Measurements from ENCODE around the gene PDLIM5. TPM values are rescaled to one million over a fixed set of nuclear protein-coding genes. Genes with fewer than 3 reads are reported as not detected.

Gene PDLIM5
- total RNA-seq, 4 donors from 2014 or later = 62.9 to 133 (median 110) TPM

DNA sequence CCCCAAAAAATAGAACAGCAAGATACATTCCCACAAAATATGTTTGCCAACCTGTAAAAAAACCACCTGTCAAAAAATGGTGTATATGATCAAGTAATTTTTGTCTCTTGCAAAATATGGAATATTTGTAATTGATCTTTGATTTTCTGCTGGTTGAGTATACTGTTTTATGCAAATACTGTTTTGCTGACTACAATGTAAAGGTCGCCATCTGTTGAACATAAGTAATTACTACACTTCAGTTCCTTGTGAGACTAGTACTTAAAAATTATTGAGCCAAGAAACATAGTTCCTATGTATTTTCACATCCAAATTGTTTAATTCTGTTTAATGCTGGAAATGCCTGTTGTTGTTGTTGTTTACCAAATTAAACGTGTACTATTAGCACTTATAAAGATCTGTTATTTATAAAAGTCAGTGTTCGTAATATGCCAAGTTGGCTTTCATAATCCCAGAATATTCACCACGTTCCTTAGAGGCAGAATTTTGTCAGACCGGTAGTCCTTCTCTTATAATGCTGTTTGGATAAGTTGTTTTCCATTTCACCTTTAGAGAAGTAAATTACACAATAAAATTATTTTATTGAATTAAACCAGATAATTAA, 144.2 kb downstream of the PDLIM5 start:
- Histone ChIP-seq H3K9me3 (no peaks in the 10 kb centered on the region), H3K36me3 (no peaks in the 10 kb centered on the region), H3K27ac (no peak overlapping the region), H3K27me3 (no peaks in the 10 kb centered on the region), H3K4me3 (no peak overlapping the region), H3K4me1 (no peaks in the 10 kb centered on the region)
- TF ChIP-seq POLR2A (IDR thresholded peaks at IDR 0.05) = no peak
- TF ChIP-seq, protein P1, sequence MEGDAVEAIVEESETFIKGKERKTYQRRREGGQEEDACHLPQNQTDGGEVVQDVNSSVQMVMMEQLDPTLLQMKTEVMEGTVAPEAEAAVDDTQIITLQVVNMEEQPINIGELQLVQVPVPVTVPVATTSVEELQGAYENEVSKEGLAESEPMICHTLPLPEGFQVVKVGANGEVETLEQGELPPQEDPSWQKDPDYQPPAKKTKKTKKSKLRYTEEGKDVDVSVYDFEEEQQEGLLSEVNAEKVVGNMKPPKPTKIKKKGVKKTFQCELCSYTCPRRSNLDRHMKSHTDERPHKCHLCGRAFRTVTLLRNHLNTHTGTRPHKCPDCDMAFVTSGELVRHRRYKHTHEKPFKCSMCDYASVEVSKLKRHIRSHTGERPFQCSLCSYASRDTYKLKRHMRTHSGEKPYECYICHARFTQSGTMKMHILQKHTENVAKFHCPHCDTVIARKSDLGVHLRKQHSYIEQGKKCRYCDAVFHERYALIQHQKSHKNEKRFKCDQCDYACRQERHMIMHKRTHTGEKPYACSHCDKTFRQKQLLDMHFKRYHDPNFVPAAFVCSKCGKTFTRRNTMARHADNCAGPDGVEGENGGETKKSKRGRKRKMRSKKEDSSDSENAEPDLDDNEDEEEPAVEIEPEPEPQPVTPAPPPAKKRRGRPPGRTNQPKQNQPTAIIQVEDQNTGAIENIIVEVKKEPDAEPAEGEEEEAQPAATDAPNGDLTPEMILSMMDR (IDR thresholded peaks at IDR 0.05) = peak; percentile 50 to 71 (median 63)
- DNase-seq = no peak
- in situ Hi-C loops (cut with MboI; ENCODE audit: low pct_ligation_motif_present in 1 of 4, low pct_unique_long_range_greater_than_20kb in 1 of 4, low sequenced_read_pairs in 3 of 4) = loop anchor here in 2 of 4 donors (5.0 to 10.0 kb wide), 2 partner anchors 189 to 191 kb away; no protein-coding TSS in a partner anchor
- intact Hi-C loops (cut with DNase I; ENCODE audit: low total_unique reads) = loop anchor here (2.0 to 10.0 kb wide), 2 partner anchors 141 to 189 kb away; partner anchors contain the start of gene PDLIM5
- WGBS, 2 donors (ENCODE audit: low coverage in 1 of 2) = 56 to 61% methylated on average over 5 of the region's 5 CpGs

GRCh38 chr4:94598758-94599157, 147.0 kb downstream of the PDLIM5 start:
- no peak for DNase-seq
- H3K4me1 ChIP-seq = no peaks in the 10 kb centered on the region
- no peaks in the 10 kb centered on the region for H3K27me3 ChIP-seq
- TF ChIP-seq POLR2A (IDR thresholded peaks at IDR 0.05) (no peak), POLR2AphosphoS5 (IDR thresholded peaks at IDR 0.05) (no peak), EP300 (IDR thresholded peaks at IDR 0.05; ENCODE audit: low read depth) (no peak)
- TF ChIP-seq, protein P1 (IDR thresholded peaks at IDR 0.05) = no peak
- 98 to 100% methylated on average over 1 of the region's 1 CpG for WGBS, 2 donors (ENCODE audit: low coverage in 1 of 2)
- intact Hi-C loops (cut with DNase I; ENCODE audit: low total_unique reads) = loop anchor here (10.0 kb wide), 1 partner anchor 144 kb away; the partner anchor contains the start of gene PDLIM5
- H3K9me3 ChIP-seq = no peaks in the 10 kb centered on the region
- no peaks in the 10 kb centered on the region for H3K36me3 ChIP-seq
- in situ Hi-C loops (cut with MboI; ENCODE audit: low pct_ligation_motif_present in 1 of 4, low pct_unique_long_range_greater_than_20kb in 1 of 4, low sequenced_read_pairs in 3 of 4) = loop anchor here in 2 of 4 donors (5.0 to 10.0 kb wide), 2 partner anchors 191 to 194 kb away; no protein-coding TSS in a partner anchor
- H3K4me3 ChIP-seq = no peak overlapping the region
- H3K27ac ChIP-seq = no peak overlapping the region

DNA sequence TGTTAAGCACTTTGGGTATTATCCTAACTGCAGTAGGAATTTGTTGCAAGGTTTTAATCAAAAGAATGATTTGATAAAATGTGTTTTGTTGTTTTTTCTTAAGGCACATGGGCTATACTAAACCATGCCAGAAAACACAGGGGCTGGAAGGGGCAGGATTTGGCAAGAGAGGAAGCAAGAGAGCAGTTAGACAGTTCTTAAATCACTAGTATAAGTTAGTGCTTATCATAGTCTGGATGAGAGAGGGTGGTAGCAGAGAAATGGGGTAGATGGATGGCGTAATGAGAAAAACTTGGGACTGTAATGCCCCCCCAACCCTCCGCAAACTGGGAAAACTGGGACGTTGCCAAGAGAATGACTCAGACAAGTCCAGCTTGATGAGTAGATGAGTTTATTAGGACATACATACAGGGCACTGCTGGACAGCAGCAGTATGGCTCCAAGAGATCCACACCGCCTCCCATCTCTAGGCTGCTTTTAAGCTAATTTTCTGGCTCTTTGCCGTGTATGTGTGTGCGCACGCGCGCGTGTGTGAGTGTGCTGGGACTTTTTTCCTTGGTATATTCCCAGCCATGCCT, 151.5 kb downstream of the PDLIM5 start:
- H3K4me1 ChIP-seq = no peaks in the 10 kb centered on the region
- TF ChIP-seq, protein P1 (IDR thresholded peaks at IDR 0.05) = no peak
- TF ChIP-seq POLR2AphosphoS5 (IDR thresholded peaks at IDR 0.05) (no peak), EP300 (IDR thresholded peaks at IDR 0.05; ENCODE audit: low read depth) (no peak), POLR2A (IDR thresholded peaks at IDR 0.05) (no peak)
- 87 to 90% methylated on average over 3 to 10 of the region's 10 CpGs for WGBS, 2 donors (ENCODE audit: low coverage in 1 of 2)
- H3K9me3 ChIP-seq = no peaks in the 10 kb centered on the region
- in situ Hi-C loops (cut with MboI; ENCODE audit: low pct_ligation_motif_present in 1 of 4, low pct_unique_long_range_greater_than_20kb in 1 of 4, low sequenced_read_pairs in 3 of 4) = loop anchor here in 3 of 4 donors (5.0 to 25.0 kb wide), 3 partner anchors 188 to 509 kb away; no protein-coding TSS in a partner anchor
- H3K4me3 ChIP-seq = no peak overlapping the region
- H3K36me3 ChIP-seq = no peaks in the 10 kb centered on the region
- H3K27me3 ChIP-seq = no peaks in the 10 kb centered on the region
- intact Hi-C loops (cut with DNase I; ENCODE audit: low total_unique reads) = no loop called here
- DNase-seq = no peak
- no peak overlapping the region for H3K27ac ChIP-seq

DNA sequence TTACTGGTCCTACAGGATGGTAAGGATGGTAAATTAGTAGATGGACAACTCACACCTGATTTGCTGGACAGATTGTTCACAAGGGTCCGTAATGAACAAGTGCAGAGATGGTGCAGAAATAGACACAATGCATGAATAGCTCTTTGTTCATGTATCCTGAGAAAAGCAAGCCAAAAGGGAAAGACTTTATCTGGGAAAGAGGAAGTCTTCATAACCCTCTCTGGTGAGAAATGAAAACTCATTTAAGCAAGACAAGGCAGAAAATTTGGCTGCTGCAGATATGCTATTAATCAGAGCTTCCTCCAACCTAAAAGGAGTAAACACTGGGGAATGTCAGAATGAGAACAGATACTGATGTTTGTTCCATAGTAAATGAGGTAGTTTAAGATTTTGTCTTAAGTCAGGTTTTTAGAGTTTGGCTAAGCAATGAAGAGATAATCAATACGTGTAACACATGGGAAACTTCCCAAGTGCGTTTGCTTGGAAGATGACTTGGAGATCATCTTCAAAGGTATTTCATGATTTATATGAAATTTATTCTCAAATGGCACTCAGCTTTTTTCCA, 153.6 kb downstream of the PDLIM5 start:
- intact Hi-C loops (cut with DNase I; ENCODE audit: low total_unique reads) = no loop called here
- in situ Hi-C loops (cut with MboI; ENCODE audit: low pct_ligation_motif_present in 1 of 4, low pct_unique_long_range_greater_than_20kb in 1 of 4, low sequenced_read_pairs in 3 of 4) = loop anchor here in 3 of 4 donors (10.0 to 25.0 kb wide), 2 partner anchors 191 to 507 kb away; no protein-coding TSS in a partner anchor

More for the DNA sequence above, 153.6 kb downstream of the PDLIM5 start:
- 65 to 85% methylated on average over 3 of the region's 3 CpGs for WGBS, 2 donors (ENCODE audit: low coverage in 1 of 2)
- Histone ChIP-seq H3K27ac (no peak overlapping the region), H3K36me3 (peaks cover 0 to 7% (median 0%) of the 10 kb centered on the region in 4 donors), H3K4me1 (no peaks in the 10 kb centered on the region), H3K9me3 (no peaks in the 10 kb centered on the region), H3K27me3 (no peaks in the 10 kb centered on the region), H3K4me3 (no peak overlapping the region)
- DNase-seq = no peak
- no peak for TF ChIP-seq EP300 (IDR thresholded peaks at IDR 0.05; ENCODE audit: low read depth)
- TF ChIP-seq, protein P1 (IDR thresholded peaks at IDR 0.05) = no peak
- no peak for TF ChIP-seq POLR2AphosphoS5 (IDR thresholded peaks at IDR 0.05)
- TF ChIP-seq POLR2A (IDR thresholded peaks at IDR 0.05) = no peak

Data from transverse colon (tissue), 4 donors.